ENCODE data around the gene PHF19.
A peak's percentile ranks its signal among the peaks of the same experiment; 100 is the strongest.

The PHF19 gene

GRCh38 chr9:120873512-120873911, 3.5 kb downstream of the PHF19 start:
- no peak for DNase-seq (ENCODE audit: low spot score)

- no peak for DNase-seq (ENCODE audit: low spot score)
Observed at GRCh38 chr9:120872791-120873502, 4.0 kb downstream of the PHF19 start.

GRCh38 chr9:120870206-120870605, 6.8 kb downstream of the PHF19 start:
- no peak for DNase-seq (ENCODE audit: low spot score)

- no peak for DNase-seq (ENCODE audit: low spot score)
Observed at GRCh38 chr9:120869726-120870125, 7.3 kb downstream of the PHF19 start.

GRCh38 chr9:120869360-120869687, 7.7 kb downstream of the PHF19 start:
- no peak for DNase-seq (ENCODE audit: low spot score)

GRCh38 chr9:120868676-120869359, 8.2 kb downstream of the PHF19 start:
- peak; percentile 95 for DNase-seq (ENCODE audit: low spot score)

GRCh38 chr9:120868339-120868675, 8.7 kb downstream of the PHF19 start:
- no peak for DNase-seq (ENCODE audit: low spot score)

- no peak for DNase-seq (ENCODE audit: low spot score)
Observed at GRCh38 chr9:120867676-120868338, 9.2 kb downstream of the PHF19 start.

- no peak for DNase-seq (ENCODE audit: low spot score)
Observed at GRCh38 chr9:120866651-120867050, 10.3 kb downstream of the PHF19 start.

- no peak for DNase-seq (ENCODE audit: low spot score)
Observed at GRCh38 chr9:120865809-120866208, 11.2 kb downstream of the PHF19 start.

- DNase-seq (ENCODE audit: low spot score): no peak
Observed at GRCh38 chr9:120865176-120865575, 11.8 kb downstream of the PHF19 start.

- DNase-seq (ENCODE audit: low spot score): no peak
Observed at GRCh38 chr9:120864719-120865118, 12.3 kb downstream of the PHF19 start.

- DNase-seq (ENCODE audit: low spot score): no peak
Observed at GRCh38 chr9:120863833-120864232, 13.2 kb downstream of the PHF19 start.

- no peak for DNase-seq (ENCODE audit: low spot score)
Observed at GRCh38 chr9:120862452-120862851, 14.5 kb downstream of the PHF19 start.

GRCh38 chr9:120861935-120862334, 15.1 kb downstream of the PHF19 start:
- DNase-seq (ENCODE audit: low spot score): no peak

GRCh38 chr9:120860083-120860482, 16.9 kb downstream of the PHF19 start:
- no peak for DNase-seq (ENCODE audit: low spot score)

- DNase-seq (ENCODE audit: low spot score): no peak
Observed at GRCh38 chr9:120859361-120859760, 17.6 kb downstream of the PHF19 start.

- no peak for DNase-seq (ENCODE audit: low spot score)
Observed at GRCh38 chr9:120857902-120858301, 19.1 kb downstream of the PHF19 start.

- no peak for DNase-seq (ENCODE audit: low spot score)
Observed at GRCh38 chr9:120857481-120857880, 19.5 kb downstream of the PHF19 start.

- DNase-seq (ENCODE audit: low spot score): no peak
Observed at GRCh38 chr9:120856700-120857099, 20.3 kb downstream of the PHF19 start.

GRCh38 chr9:120855827-120856670, 20.9 kb downstream of the PHF19 start:
- no peak for DNase-seq (ENCODE audit: low spot score)

- DNase-seq (ENCODE audit: low spot score): no peak
Observed at GRCh38 chr9:120854596-120855327, 22.2 kb downstream of the PHF19 start.

All from hepatic stellate cell (primary cell).